Left lobe of liver (tissue), 2 donors: ENCODE measurements around the gene SETBP1. TPM values are rescaled to one million over a fixed set of nuclear protein-coding genes. Genes with fewer than 3 reads are reported as not detected.

Experiments
- ATAC-seq: fragments of 200-7000 bp; cut with Tn5 transposase; one replicate; pipeline ENCODE4 v1.9.1; 2020; ENCODE audit warnings: mild to moderate bottlenecking, moderate library complexity
- DNase-seq: peaks from one replicate; pipeline ENCODE4 v3.0.0-alpha.2; 2020; ENCODE audit warnings: low spot score
- total RNA-seq: library from RNA; stranded (reverse); gene quantifications from one replicate; pipeline ENCODE4 v1.2.1, GENCODE V29; 2021
- donor health status: DM: no; HTN: no; CAD: no; lungs with moderate emphysema.
- donor health status: DM: no; HTN: yes; CAD: no.

SETBP1 gene
- total RNA-seq, 1 donor from 2014 or later = 17.3 TPM

- DNase-seq = no peak
- no peak for ATAC-seq
Observed at GRCh38 chr18:44988821-44989587, 308.3 kb downstream of the SETBP1 start.

GRCh38 chr18:44996261-44996660 lies 315.6 kb downstream of the SETBP1 start:
- no peak for ATAC-seq
- no peak for DNase-seq

- no peak for ATAC-seq
- no peak for DNase-seq
Observed at GRCh38 chr18:44997174-44997573, 316.5 kb downstream of the SETBP1 start.

- ATAC-seq = no peak
- DNase-seq = no peak
Observed at GRCh38 chr18:44998360-44998759, 317.7 kb downstream of the SETBP1 start.

- ATAC-seq (no peak), DNase-seq (no peak)
Observed at GRCh38 chr18:45004546-45005080, 323.9 kb downstream of the SETBP1 start.

GRCh38 chr18:45006934-45007333 lies 326.2 kb downstream of the SETBP1 start:
- ATAC-seq = no peak
- no peak for DNase-seq

- DNase-seq (no peak), ATAC-seq (no peak)
Observed at GRCh38 chr18:45007531-45007930, 326.8 kb downstream of the SETBP1 start.

DNA sequence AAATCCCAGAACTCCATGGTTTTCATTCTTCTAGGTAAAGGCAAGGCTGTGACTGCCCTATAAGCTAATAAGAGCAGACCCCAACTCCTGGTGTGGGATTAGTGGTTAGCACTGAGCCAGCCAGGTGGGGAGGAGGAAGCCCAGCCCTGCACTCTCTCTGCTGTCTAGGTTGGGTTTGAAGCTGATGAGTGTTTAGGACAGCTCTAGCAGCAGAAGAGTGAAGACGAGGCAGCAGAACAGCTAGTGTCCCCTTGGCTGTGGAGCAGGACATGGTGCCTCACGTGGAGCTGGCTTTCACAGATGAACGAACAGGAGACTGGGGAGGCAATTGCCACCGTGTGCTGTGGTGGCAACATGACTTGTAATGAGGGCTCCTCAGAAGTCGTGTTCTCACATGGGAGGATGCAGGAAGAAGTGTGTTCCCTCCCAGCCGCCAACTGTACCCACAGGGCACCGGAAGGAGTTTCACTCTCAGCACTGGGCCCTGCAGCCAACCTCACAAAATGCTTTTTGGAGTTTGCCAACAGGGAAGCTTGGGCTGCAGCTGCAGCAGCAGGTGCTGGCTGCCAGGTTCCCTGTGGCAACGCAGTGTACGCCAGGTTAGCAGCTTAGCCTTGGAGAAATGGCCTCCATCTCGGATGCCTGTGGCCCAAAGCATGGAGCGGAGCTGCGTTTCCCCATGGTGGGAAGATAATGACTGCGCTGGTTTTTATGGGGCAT lies 328.2 kb downstream of the SETBP1 start:
- no peak for ATAC-seq
- no peak for DNase-seq

GRCh38 chr18:45009756-45010155 lies 329.1 kb downstream of the SETBP1 start:
- peak; percentile 88 for ATAC-seq
- no peak for DNase-seq

DNA sequence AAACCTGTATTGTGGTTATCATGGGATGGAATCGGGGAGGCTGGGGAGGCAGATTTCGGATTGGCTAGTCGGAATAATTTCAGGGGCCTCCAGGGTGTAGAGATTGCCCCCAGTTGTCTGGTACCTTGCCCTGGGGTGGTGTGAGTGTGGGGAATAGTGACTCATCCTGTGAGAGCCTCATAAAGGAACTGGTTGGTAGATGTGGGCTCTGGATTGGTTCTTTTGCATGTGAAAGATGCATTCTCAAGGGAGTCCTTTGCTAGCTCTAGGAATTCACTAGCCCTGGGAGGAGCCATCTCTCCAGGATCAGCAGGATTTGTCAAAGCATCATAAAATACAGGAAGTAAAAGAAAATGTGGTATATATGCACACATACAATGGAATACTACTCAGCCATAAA lies 331.6 kb downstream of the SETBP1 start:
- ATAC-seq (no peak), DNase-seq (no peak)

DNA sequence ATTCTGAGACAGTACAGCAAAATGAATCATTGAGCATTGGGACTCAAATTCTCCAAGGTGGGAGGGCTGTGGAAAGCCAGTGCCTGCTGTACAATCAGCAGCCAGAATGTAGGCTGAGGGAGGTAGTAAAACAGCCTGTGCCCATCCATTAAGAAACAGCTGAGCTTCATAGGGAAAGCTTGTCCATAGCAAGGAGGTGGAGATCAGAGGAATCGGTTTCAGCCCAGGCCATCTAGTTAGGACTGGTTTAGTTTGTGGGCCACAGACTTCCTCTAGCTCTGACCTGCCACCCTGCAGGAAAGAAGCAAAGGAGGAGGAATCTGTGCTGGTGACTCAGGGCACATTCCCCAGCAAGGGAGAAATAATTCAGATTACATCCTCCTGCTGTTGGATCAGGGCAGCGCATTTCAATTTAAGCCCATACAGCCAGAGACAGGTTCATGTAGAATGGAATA lies 333.4 kb downstream of the SETBP1 start:
- ATAC-seq = no peak
- no peak for DNase-seq

DNA sequence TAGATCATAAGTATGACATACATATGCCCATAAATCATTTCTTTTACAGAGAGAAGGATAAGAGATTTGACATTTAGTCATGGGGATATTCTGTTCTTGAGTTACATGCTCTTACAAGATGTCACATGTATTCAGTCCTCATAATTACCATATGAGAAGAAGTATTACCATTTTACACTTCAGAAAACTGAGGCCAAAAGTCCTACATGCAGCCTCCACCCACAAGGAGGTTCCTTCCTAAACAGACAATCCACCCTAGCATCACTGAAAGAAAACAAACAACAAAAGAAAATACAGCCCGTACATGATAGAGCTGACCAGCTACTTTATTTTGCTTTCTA lies 335.1 kb downstream of the SETBP1 start:
- DNase-seq = no peak
- ATAC-seq = no peak

GRCh38 chr18:45019469-45019868 lies 338.8 kb downstream of the SETBP1 start:
- ATAC-seq = no peak
- DNase-seq = no peak

GRCh38 chr18:45023519-45023918 lies 342.8 kb downstream of the SETBP1 start:
- no peak for DNase-seq
- ATAC-seq = no peak

DNA sequence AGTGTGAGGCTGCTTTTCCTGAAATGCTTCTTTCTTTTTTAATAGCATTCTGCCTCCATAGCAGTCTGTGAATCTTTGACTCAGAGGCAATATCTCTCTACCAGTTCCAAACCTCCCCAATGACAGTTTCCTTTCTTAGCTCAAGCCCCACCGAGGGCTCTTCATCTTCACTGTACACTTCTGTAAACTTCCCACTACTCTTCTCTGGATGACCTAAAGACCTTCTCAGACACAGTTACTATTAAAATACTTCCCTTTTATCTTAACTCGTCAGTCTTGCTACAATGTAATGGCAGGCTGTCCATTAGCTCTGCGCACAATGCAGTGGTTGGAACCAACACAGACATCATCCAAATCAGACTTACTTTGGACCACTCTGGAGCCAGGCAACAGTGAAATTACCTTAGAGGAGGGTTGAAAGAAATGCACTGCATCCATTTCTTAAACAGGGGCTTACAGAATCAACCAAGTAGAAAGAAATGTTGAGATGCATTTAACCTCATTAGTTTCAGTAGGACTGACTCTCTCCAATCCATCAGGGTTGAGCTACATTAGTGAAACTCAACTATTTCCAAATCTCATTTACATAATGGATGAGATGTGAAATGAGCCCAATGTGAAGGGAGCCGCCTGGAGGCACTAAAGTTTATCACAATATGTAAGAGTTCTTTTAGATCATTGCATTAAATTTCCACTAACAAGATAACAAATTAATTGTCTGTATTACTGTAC lies 343.8 kb downstream of the SETBP1 start:
- DNase-seq (no peak), ATAC-seq (peak; percentile 15)

DNA sequence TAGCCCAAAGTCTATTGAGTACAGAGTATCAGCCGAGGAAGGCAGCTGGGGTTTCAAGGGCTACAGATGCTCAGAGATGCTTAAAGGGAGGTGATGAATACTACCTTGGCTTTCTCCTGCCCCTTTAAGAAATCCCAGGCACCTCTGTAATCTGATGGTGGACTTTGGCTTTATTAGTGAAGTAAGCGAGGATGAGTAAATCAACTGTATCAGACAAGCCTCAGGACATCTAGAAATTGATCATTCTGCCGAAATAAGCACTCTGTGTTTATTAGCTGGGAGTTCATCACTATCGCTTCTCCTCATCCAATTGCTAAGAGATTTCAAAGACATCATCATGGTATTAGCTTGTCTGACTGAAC lies 344.4 kb downstream of the SETBP1 start:
- ATAC-seq (peak; percentile 71), DNase-seq (no peak)

- ATAC-seq = no peak
- DNase-seq = no peak
Observed at GRCh38 chr18:45026162-45026561, 345.5 kb downstream of the SETBP1 start.

DNA sequence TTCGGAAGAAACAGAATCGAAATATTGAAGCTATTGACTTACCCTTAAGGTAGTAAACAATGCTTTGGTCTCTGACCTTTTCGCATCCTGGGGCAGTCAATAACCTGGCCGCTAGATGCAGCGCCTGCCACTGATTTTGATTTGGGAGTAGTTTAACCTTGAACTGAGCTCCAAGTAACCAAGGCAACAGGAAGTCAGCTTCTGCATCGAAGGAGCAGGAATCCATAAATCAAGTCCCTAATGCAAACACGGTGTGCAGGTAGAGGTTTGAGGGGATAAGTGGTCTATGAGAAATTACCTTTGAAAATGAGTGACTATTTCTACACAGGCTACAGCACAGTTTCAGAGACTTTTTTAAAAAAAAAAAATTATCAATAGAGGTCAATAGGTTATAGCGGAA lies 353.5 kb downstream of the SETBP1 start:
- ATAC-seq (no peak), DNase-seq (no peak)

GRCh38 chr18:45037618-45038017 lies 356.9 kb downstream of the SETBP1 start:
- no peak for ATAC-seq
- DNase-seq = no peak

DNA sequence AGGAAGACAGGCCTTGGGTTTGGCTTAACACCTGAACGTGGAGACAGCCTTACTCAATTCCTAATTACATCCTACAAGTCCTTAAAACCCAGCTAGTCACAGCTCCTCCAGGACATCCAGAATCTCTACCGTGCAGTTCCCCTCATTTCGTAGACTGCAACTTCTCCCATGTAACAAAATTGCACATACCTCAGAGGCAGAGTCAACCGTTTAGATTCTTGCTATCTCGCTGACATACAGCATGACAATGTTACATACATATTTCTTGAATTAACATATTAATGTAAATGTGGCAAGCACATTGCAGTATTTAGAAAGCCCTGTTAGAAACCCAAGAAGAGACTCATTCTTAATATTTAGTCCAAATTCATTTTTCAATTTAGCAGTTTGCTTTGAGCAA lies 358.7 kb downstream of the SETBP1 start:
- DNase-seq = no peak
- no peak for ATAC-seq

- DNase-seq = no peak
- no peak for ATAC-seq
Observed at GRCh38 chr18:45040879-45041278, 360.2 kb downstream of the SETBP1 start.

DNA sequence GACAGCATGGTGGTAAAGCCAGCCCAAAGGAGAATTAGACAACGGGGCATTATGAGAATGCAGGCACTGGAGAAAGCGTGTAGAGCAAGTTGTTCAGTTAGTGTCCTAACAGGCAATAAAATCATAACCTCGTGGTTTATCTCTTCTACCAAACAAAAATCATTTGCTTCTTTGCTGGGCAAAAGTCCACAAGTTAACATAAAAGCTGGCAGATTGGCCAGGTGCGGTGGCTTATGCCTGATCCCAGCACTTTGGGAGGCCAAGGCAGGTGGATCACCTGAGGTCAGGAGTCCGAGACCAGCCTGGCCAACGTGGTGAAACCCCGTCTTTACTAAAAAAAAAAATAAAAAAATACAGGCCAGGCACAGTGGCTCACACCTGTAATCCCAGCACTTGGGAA lies 364.1 kb downstream of the SETBP1 start:
- ATAC-seq (peak; percentile 44), DNase-seq (no peak)
